ENCODE measurements around the gene SMIM23. TPM values are rescaled to one million over a fixed set of nuclear protein-coding genes. Genes with fewer than 3 reads are reported as not detected.
A peak's percentile ranks its signal among the peaks of the same experiment; 100 is the strongest.

Gene SMIM23
- total RNA-seq, 1 donor, result not detected

DNA sequence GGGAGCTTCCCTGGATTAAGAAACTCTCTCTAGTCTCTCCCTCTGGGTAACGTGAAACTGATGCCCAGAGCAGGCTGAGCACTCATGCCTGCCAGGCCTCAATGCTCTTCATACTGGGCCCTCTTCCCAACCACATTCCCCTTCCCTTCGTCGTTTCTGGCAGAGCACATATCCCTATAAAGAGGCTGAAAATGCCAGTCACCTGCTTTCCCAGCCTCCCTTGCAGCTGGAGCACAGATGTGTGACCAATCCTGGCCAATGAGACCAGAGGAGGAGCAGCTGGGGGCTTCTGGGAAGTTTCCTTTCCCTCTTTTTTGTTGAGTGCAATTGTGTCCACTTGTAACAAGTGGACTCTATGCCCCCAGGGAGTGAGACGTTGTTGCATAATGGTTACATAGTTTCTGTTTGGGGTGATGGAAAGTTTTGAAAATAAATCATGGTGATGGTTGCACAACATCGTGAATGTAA, 30.2 kb upstream of the SMIM23 start:
- TF ChIP-seq, protein P1, sequence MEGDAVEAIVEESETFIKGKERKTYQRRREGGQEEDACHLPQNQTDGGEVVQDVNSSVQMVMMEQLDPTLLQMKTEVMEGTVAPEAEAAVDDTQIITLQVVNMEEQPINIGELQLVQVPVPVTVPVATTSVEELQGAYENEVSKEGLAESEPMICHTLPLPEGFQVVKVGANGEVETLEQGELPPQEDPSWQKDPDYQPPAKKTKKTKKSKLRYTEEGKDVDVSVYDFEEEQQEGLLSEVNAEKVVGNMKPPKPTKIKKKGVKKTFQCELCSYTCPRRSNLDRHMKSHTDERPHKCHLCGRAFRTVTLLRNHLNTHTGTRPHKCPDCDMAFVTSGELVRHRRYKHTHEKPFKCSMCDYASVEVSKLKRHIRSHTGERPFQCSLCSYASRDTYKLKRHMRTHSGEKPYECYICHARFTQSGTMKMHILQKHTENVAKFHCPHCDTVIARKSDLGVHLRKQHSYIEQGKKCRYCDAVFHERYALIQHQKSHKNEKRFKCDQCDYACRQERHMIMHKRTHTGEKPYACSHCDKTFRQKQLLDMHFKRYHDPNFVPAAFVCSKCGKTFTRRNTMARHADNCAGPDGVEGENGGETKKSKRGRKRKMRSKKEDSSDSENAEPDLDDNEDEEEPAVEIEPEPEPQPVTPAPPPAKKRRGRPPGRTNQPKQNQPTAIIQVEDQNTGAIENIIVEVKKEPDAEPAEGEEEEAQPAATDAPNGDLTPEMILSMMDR (IDR thresholded peaks at IDR 0.05; ENCODE audit: insufficient read depth, low read depth, low read length), result no peak
- peak; percentile 31 for DNase-seq (ENCODE audit: low read depth)
- no peak overlapping the region for H3K4me3 ChIP-seq (ENCODE audit: low read depth, low read length)

DNA sequence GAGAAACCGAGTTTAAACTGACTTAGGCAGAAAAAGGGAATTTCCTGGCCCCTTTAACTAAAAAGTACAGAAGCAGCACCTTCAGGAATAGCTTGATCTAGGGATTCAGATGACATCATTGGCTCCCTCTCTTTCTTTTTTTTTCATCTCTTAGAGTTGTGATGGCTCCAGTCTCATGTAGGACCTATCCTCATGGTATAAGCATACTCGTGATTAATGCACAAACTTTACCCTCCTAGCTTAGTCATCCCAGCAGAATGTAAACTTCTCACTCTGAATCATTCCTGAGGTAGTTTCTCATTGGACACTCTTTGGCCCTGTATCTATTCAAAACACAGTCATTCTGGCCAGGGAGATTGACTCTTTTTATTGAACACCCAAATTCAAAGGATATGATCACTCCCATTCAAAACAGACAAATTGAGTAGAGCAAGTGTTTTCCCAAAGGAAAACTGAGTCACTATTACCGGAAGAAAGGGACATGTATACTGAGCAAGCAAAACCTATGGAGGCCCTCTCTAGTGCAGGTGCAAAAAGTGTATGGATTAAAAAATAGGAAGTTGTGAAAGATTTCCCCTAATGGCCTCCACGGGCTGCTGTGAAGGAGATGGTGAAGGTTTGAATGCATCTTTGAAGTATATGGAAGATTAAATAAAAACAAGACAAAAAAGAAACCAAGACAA, 27.6 kb upstream of the SMIM23 start:
- TF ChIP-seq, protein P1 (IDR thresholded peaks at IDR 0.05; ENCODE audit: insufficient read depth, low read depth, low read length), result no peak
- no peak overlapping the region for H3K4me3 ChIP-seq (ENCODE audit: low read depth, low read length)
- peak; percentile 85 for DNase-seq (ENCODE audit: low read depth)

DNA sequence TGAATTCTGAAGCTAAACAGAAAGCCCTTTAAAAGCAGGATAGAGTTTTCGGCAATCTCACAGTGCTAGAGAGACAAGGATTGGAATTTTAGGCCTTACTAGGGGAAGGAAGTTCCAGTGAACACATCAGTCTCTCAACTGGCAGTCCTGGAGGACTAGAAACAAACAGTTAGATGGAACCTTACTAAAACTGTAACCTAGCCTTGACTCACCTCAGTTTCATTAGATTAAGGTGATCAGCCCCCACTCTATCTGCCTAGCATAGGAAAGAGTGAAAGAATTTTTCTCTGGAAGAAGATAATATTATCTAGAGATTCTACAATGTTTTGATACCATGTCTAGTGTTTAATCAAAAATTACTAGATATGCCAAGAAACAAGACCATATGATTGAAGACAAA, 25.8 kb upstream of the SMIM23 start:
- H3K4me3 ChIP-seq (ENCODE audit: low read depth, low read length), result no peak overlapping the region
- no peak for DNase-seq (ENCODE audit: low read depth)
- TF ChIP-seq, protein P1 (IDR thresholded peaks at IDR 0.05; ENCODE audit: insufficient read depth, low read depth, low read length), result no peak

DNA sequence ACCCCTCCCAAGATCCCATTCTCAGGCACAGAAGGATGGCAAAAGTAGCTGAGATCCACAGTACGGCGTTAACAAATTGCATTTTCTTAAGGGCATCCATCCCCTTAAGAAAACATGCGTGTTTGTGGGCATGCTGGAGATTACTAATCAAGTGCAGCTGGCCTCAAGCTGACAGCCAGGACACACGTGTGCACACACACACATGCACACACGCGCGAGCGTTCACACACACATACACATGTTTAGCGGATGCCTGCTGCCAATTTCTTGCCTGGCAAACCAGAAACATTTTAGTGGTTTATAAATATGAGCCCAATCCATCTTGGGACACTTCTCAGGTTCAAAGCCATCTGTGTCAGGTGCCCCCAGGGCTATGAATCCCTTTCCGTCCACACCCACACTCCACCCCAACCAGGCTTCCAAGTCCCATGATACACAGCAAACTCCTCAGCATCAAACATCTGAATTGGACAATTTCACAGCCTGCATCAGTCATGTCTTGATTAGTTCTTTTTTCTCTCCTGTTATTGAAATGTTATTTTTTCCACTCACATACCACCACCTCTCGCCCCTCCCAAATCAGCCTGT, 23.5 kb upstream of the SMIM23 start:
- H3K4me3 ChIP-seq (ENCODE audit: low read depth, low read length), result no peak overlapping the region
- DNase-seq (ENCODE audit: low read depth), result no peak
- TF ChIP-seq, protein P1 (IDR thresholded peaks at IDR 0.05; ENCODE audit: insufficient read depth, low read depth, low read length), result no peak

DNA sequence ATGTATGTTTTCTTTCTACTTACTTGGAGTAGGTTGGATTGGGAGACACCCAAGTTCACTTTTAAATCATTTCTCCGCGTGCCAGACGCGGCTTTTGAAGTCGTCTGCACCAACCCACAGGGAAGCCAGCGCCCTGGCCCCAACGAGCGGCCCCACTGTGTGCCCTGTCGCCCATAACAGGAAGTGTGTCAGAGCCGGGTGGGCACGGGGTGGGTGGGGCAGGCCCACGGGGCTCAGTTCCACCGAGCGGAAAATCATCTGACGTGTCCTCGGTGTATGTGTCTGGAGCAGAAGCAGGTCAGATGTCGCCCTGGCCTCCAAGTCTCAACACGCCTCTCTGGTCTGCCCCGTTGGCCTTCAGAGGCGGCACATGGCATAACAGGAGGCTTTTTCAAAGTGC, 22.7 kb upstream of the SMIM23 start:
- H3K4me3 ChIP-seq (ENCODE audit: low read depth, low read length), result no peak overlapping the region
- TF ChIP-seq, protein P1 (IDR thresholded peaks at IDR 0.05; ENCODE audit: insufficient read depth, low read depth, low read length), result no peak
- DNase-seq (ENCODE audit: low read depth), result no peak

DNA sequence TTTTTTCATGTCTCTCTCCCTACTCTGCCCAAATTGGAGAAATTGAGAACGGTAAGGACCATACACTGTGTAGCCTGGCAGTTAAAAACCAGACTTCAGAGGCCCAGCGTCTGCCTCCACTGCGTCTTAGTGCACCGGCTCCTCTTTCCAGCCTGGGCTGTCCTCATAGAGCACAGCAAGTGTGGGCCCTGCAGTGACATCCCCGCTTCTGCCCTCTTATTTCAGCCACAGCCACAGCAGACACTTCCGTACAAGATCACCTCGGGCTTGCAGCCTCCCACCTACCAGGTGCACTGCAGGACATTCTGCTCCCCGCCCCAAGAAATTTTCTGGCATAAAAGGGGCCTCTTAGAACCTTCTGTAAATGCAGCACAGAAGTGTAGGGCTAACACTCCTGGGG, 21.4 kb upstream of the SMIM23 start:
- DNase-seq (ENCODE audit: low read depth), result no peak
- no peak overlapping the region for H3K4me3 ChIP-seq (ENCODE audit: low read depth, low read length)
- TF ChIP-seq, protein P1 (IDR thresholded peaks at IDR 0.05; ENCODE audit: insufficient read depth, low read depth, low read length), result no peak

All from fibroblast of villous mesenchyme (primary cell).